Fibroblast of lung (primary cell): ENCODE results near the gene CACNA2D3. TPM values are rescaled to one million over a fixed set of nuclear protein-coding genes. Genes with fewer than 3 reads are reported as not detected.

ENCODE experiments used
- DNase-seq, 2 donors: peaks; one replicate each; pipeline versions ENCODE4 v3.0.0 to v3.0.0-alpha.2; 2010; ENCODE audit warnings: low read depth in 2 of 2
- H2AFZ ChIP-seq: 2 replicates; pipeline ENCODE4 v1.5.1; 2012; ENCODE audit warnings: low read length, control low read depth, inconsistent platforms
- H3K27ac ChIP-seq: 2 replicates; pipeline ENCODE4 v1.5.1; 2011; ENCODE audit warnings: low read length, control low read depth; ENCODE audit not compliant: insufficient read depth
- H3K27me3 ChIP-seq: 2 replicates; pipeline ENCODE4 v1.5.1; 2011; ENCODE audit warnings: mild to moderate bottlenecking, low read length; ENCODE audit not compliant: control insufficient read depth, insufficient read depth
- H3K36me3 ChIP-seq: 2 replicates; pipeline ENCODE4 v1.5.1; 2011; ENCODE audit warnings: low read length; ENCODE audit not compliant: control insufficient read depth, insufficient read depth
- H3K4me1 ChIP-seq: 2 replicates; pipeline ENCODE4 v1.5.1; 2011; ENCODE audit warnings: low read length; ENCODE audit not compliant: control insufficient read depth, insufficient read depth; ENCODE audit errors: extremely low read depth
- H3K4me2 ChIP-seq: 2 replicates; pipeline ENCODE4 v1.5.1; 2011; ENCODE audit warnings: low read length, control low read depth; ENCODE audit not compliant: insufficient read depth; ENCODE audit errors: extremely low read depth
- H3K4me3 ChIP-seq, 4 experiments: fragments of 200-600 bp in 1 of 4; sonication (generic) in 1 of 4; replicated peaks in 1 of 4; 2 replicates each; pipeline ENCODE4 v1.5.1; 2011 to 2016; ENCODE audit warnings: low read length in 4 of 4, low read depth in 3 of 4, mild to moderate bottlenecking in 3 of 4, control low read depth in 2 of 4, inconsistent platforms in 1 of 4, mixed read lengths in 1 of 4; ENCODE audit not compliant: insufficient read depth in 1 of 4; ENCODE audit errors: control extremely low read depth in 1 of 4
- H3K79me2 ChIP-seq: 2 replicates; pipeline ENCODE4 v1.5.1; 2012; ENCODE audit warnings: mild to moderate bottlenecking, low read length, inconsistent platforms; ENCODE audit not compliant: control insufficient read depth, insufficient read depth
- H3K9ac ChIP-seq: 2 replicates; pipeline ENCODE4 v1.5.1; 2011; ENCODE audit warnings: mild to moderate bottlenecking, low read length, control low read depth; ENCODE audit not compliant: insufficient read depth
- H3K9me3 ChIP-seq: 2 replicates; pipeline ENCODE4 v1.5.1; 2012; ENCODE audit warnings: low read depth, low read length; ENCODE audit not compliant: control insufficient read depth, insufficient read depth
- H4K20me1 ChIP-seq: 2 replicates; pipeline ENCODE4 v1.5.1; 2011; ENCODE audit warnings: low read length; ENCODE audit not compliant: control insufficient read depth, insufficient read depth; ENCODE audit errors: extremely low read depth
- EZH2 ChIP-seq: IDR thresholded peaks from 2 replicates; pipeline ENCODE4 v1.5.1; 2012; ENCODE audit warnings: low read length, control low read depth, mild to moderate bottlenecking; ENCODE audit errors: missing control alignments
- polyA plus RNA-seq, 2 donors: library from polyadenylated mRNA; depleted of rRNA in 1 of 2; stranded (reverse) in 1 of 2; unstranded in 1 of 2; fragments of >200 nt; gene quantifications; 2 replicates each; pipeline ENCODE4 v1.2.1, GENCODE V29; 2011 to 2012; ENCODE audit warnings: missing spikeins in 1 of 2
- total RNA-seq: library from RNA; depleted of rRNA; stranded (reverse); fragments of >200 nt; gene quantifications from 2 replicates; pipeline ENCODE4 v1.2.1, GENCODE V29; 2014
- TF ChIP-seq, protein P1 (sequence below), 2 donors: IDR thresholded peaks in 1 of 2; conservative IDR thresholded peaks in 1 of 2; 1 replicate in 1 of 2; 2 replicates in 1 of 2; pipeline ENCODE4 v1.5.1; 2011 to 2012; ENCODE audit warnings: low read length in 2 of 2, control low read depth in 1 of 2, inconsistent platforms in 1 of 2, low read depth in 1 of 2, mild to moderate bottlenecking in 1 of 2

Gene CACNA2D3
- total and polyA plus RNA-seq, 2 donors (not counting 1 experiment from before 2014, with no cell fraction given): 1.8 to 11.5 TPM

DNA sequence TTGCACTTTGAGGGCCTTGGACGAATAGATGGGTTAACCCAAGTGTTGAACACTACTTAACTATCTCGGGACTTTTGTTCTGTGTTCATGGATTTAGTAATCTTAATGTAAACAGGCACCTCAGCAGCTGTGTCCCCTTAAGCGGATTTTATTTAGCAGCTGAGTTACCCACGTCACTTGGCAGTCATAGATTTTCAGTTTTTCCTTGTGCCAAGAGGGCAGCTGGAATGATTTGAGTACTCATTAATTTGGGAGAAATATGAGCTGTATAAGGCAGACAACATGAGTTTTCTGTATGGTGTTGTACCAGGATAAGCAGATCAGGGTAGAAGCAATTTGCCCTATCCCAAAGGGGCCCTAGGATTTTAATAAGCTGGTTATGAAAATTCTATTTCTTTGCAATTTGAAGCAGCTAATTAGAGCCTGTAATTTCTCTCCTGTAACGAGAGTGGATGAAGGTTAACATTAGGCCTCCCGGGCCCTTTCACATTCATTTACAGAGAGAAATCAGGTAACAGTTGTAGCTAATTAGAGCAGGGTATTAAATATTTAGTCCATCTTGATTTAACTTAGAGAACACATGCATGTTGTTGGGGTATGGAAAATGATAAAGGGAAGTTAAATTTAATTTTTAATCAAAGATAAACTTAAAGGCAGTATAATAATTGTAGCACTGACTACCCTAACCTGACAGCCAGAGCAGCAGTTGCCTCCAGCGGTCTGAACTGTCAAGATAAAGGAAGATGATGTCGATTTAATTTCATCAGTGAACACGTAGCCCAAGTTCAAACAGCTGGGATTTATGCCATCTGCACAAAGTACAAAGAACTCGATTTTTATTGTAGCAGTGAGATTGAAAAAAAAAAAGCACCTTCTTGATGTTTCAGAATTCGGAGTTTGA is 611.0 kb downstream of the CACNA2D3 start:
- no peak overlapping the region for H2AFZ ChIP-seq
- H3K4me1 ChIP-seq: no peaks in the 10 kb centered on the region
- H3K4me3 ChIP-seq: no peak overlapping the region
- DNase-seq: peak in 1 of 2 donors; percentile 9
- no peaks in the 10 kb centered on the region for H3K79me2 ChIP-seq
- no peaks in the 10 kb centered on the region for H3K27me3 ChIP-seq
- no peak overlapping the region for H3K27ac ChIP-seq
- H3K9me3 ChIP-seq: no peaks in the 10 kb centered on the region
- H3K9ac ChIP-seq: no peak overlapping the region
- TF ChIP-seq EZH2: no peak
- TF ChIP-seq, protein P1, sequence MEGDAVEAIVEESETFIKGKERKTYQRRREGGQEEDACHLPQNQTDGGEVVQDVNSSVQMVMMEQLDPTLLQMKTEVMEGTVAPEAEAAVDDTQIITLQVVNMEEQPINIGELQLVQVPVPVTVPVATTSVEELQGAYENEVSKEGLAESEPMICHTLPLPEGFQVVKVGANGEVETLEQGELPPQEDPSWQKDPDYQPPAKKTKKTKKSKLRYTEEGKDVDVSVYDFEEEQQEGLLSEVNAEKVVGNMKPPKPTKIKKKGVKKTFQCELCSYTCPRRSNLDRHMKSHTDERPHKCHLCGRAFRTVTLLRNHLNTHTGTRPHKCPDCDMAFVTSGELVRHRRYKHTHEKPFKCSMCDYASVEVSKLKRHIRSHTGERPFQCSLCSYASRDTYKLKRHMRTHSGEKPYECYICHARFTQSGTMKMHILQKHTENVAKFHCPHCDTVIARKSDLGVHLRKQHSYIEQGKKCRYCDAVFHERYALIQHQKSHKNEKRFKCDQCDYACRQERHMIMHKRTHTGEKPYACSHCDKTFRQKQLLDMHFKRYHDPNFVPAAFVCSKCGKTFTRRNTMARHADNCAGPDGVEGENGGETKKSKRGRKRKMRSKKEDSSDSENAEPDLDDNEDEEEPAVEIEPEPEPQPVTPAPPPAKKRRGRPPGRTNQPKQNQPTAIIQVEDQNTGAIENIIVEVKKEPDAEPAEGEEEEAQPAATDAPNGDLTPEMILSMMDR (conservative IDR thresholded peaks at IDR 0.05 in 1 of 2, IDR thresholded peaks at IDR 0.05 in 1 of 2; ENCODE audit: low read depth in 1 of 2, low read length in 2 of 2): no peak
- H3K4me2 ChIP-seq: no peak overlapping the region
- H4K20me1 ChIP-seq: no peaks in the 10 kb centered on the region
- H3K36me3 ChIP-seq: no peaks in the 10 kb centered on the region

DNA sequence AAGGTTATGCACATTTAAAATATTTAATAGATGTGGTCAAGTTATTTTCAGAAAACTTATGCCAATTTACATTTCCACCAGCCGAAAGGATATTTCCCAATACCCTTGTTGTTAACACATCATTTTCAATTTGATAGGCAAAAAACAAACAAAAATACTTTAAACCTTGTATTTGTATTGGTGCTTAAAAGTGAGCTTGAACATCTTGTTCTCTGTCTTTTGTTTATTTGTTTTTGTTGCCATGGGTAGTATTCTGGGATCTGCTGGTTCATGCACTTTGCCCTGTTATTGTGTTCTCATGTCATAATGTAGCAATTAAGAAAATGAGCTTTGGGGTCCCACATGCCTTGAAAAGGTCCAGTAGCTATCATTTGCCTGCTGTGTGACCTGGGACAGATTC is 614.1 kb downstream of the CACNA2D3 start:
- H3K27me3 ChIP-seq: no peaks in the 10 kb centered on the region
- H3K9ac ChIP-seq: no peak overlapping the region
- no peaks in the 10 kb centered on the region for H3K36me3 ChIP-seq
- H3K27ac ChIP-seq: no peak overlapping the region
- no peaks in the 10 kb centered on the region for H4K20me1 ChIP-seq
- H2AFZ ChIP-seq: no peak overlapping the region
- TF ChIP-seq, protein P1 (conservative IDR thresholded peaks at IDR 0.05 in 1 of 2, IDR thresholded peaks at IDR 0.05 in 1 of 2; ENCODE audit: low read depth in 1 of 2, low read length in 2 of 2): no peak
- no peak for TF ChIP-seq EZH2
- no peaks in the 10 kb centered on the region for H3K4me1 ChIP-seq
- H3K4me3 ChIP-seq: no peak overlapping the region
- no peaks in the 10 kb centered on the region for H3K9me3 ChIP-seq
- H3K4me2 ChIP-seq: no peak overlapping the region
- H3K79me2 ChIP-seq: no peaks in the 10 kb centered on the region
- DNase-seq: no peak

DNA sequence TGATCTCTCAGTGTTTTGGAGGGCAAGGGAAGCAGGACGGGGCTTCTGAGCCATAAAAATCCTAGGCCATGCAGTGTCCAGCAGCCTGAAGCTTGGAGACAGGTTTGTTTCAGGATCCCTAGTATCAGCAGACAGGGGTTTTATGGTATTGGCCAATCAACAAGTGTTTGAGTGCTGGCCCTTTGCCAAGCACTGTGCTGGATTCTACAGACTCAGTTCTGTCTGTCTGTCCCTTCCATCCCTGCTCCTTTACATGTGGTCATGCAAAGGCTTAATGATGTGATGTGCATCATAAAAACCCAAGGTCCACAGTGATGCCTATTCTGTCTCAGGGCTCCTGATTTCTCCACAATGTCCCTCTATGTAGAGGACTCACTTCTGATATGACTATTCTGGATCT is 621.4 kb downstream of the CACNA2D3 start:
- no peaks in the 10 kb centered on the region for H3K9me3 ChIP-seq
- no peaks in the 10 kb centered on the region for H3K36me3 ChIP-seq
- H2AFZ ChIP-seq: no peak overlapping the region
- H3K27me3 ChIP-seq: no peaks in the 10 kb centered on the region
- H3K9ac ChIP-seq: no peak overlapping the region
- no peak for TF ChIP-seq EZH2
- TF ChIP-seq, protein P1 (conservative IDR thresholded peaks at IDR 0.05 in 1 of 2, IDR thresholded peaks at IDR 0.05 in 1 of 2; ENCODE audit: low read depth in 1 of 2, low read length in 2 of 2): no peak
- H3K27ac ChIP-seq: no peak overlapping the region
- no peaks in the 10 kb centered on the region for H3K79me2 ChIP-seq
- no peak overlapping the region for H3K4me3 ChIP-seq
- no peak for DNase-seq
- no peaks in the 10 kb centered on the region for H4K20me1 ChIP-seq
- H3K4me2 ChIP-seq: no peak overlapping the region
- H3K4me1 ChIP-seq: no peaks in the 10 kb centered on the region
